Common myeloid progenitor, CD34-positive (primary cell): ENCODE results near the gene CDC42SE2.
A peak's percentile ranks its signal among the peaks of the same experiment; 100 is the strongest.

Experiments used
- CTCF ChIA-PET: fragments of 350-600 bp; sonication (Branson Sonifier 250); formaldehyde crosslinking; loops from one replicate; lab custom pipeline; 2021; ENCODE audit warnings: antibody characterized with exemption; lab: Charles Lee
- POLR2A ChIA-PET: fragments of 350-600 bp; sonication (Branson Sonifier 250); formaldehyde crosslinking; loops from one replicate; lab custom pipeline; 2021; ENCODE audit warnings: antibody characterized with exemption; lab: Charles Lee
- DNase-seq, 3 donors: peaks; one replicate each; pipeline versions ENCODE4 v3.0.0 to v3.0.0-alpha.2; 2013
- H3K27ac ChIP-seq, 2 experiments: 1 replicate in 1 of 2; 2 replicates in 1 of 2; pipeline ENCODE4 v1.7.0; 2013; ENCODE audit warnings: inconsistent platforms in 2 of 2, low read length in 2 of 2, mild to moderate bottlenecking in 2 of 2, low read depth in 1 of 2, moderate library complexity in 1 of 2; ENCODE audit not compliant: severe bottlenecking in 2 of 2, insufficient read depth in 1 of 2, poor library complexity in 1 of 2
- H3K27me3 ChIP-seq, 5 experiments: replicated peaks in 2 of 5; 1 replicate in 3 of 5; 2 replicates in 2 of 5; pipeline versions ENCODE4 v1.6.1 to v1.7.0; 2013; ENCODE audit warnings: low read length in 4 of 5, mild to moderate bottlenecking in 2 of 5, moderate library complexity in 2 of 5, inconsistent platforms in 1 of 5; ENCODE audit not compliant: insufficient read depth in 5 of 5, control insufficient read depth in 4 of 5
- H3K36me3 ChIP-seq, 4 experiments: 1 replicate in 2 of 4; 2 replicates in 2 of 4; pipeline versions ENCODE4 v1.6.1 to v1.7.0; 2013; ENCODE audit warnings: low read length in 3 of 4, control low read depth in 1 of 4, mild to moderate bottlenecking in 1 of 4; ENCODE audit not compliant: control insufficient read depth in 4 of 4, insufficient read depth in 4 of 4
- H3K4me1 ChIP-seq, 4 experiments: 1 replicate in 3 of 4; 2 replicates in 1 of 4; pipeline versions ENCODE4 v1.6.1 to v1.7.1; 2013; ENCODE audit warnings: low read length in 3 of 4, mild to moderate bottlenecking in 3 of 4, control low read depth in 1 of 4, inconsistent platforms in 1 of 4, moderate library complexity in 1 of 4; ENCODE audit not compliant: control insufficient read depth in 4 of 4, insufficient read depth in 4 of 4; ENCODE audit errors: control extremely low read depth in 1 of 4
- H3K4me3 ChIP-seq, 7 experiments: 1 replicate in 4 of 7; 2 replicates in 3 of 7; pipeline versions ENCODE4 v1.5.1 to v1.7.0; 2013; ENCODE audit warnings: mild to moderate bottlenecking in 7 of 7, low read length in 6 of 7, moderate library complexity in 6 of 7, inconsistent platforms in 2 of 7, low read depth in 2 of 7, control low read depth in 1 of 7; ENCODE audit not compliant: insufficient read depth in 4 of 7, control insufficient read depth in 1 of 7; ENCODE audit errors: extremely low read depth in 1 of 7
- H3K9me3 ChIP-seq, 5 experiments: 1 replicate in 4 of 5; 2 replicates in 1 of 5; pipeline versions ENCODE4 v1.6.1 to v1.7.1; 2013; ENCODE audit warnings: low read length in 4 of 5, mild to moderate bottlenecking in 2 of 5, inconsistent platforms in 1 of 5, low read depth in 1 of 5, moderate library complexity in 1 of 5; ENCODE audit not compliant: control insufficient read depth in 4 of 5, insufficient read depth in 2 of 5; ENCODE audit errors: control extremely low read depth in 1 of 5
- WGBS: methylation state at CpG from one replicate; pipeline ENCODE4 v1.1.5; 2013; ENCODE audit not compliant: insufficient coverage; 5-methylcytosine and 5-hydroxymethylcytosine counted together

Gene CDC42SE2

DNA sequence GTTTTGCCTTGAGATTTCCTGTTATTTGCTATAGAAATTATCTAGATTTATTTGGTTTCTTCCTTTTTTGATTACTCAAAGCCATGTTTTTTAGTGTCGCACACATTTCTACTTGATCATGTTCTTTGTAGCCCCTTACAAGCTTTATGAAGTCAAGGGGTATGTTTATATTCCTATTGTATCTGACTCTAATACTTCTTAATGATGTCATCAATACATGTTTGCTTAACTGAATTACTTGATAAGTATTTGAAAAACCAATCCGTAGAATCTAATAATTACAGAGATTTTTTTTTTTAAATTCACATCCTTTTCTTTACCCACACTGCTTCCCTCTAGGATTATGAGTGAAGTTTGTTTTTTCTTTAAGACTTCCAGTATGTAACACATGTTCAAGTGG lies 53.0 kb downstream of the CDC42SE2 start:
- Histone ChIP-seq H3K4me1 (peaks cover 0 to 3% (median 0%) of the 10 kb centered on the region in 4 experiments), H3K27me3 (no peaks in the 10 kb centered on the region), H3K9me3 (peaks cover 0 to 3% (median 0%) of the 10 kb centered on the region in 5 experiments), H3K36me3 (peaks cover 4 to 36% (median 20%) of the 10 kb centered on the region in 4 experiments), H3K27ac (no peak overlapping the region), H3K4me3 (no peak overlapping the region)
- POLR2A ChIA-PET, result interaction anchor here (0.6 kb wide), 1 partner anchor 24 kb away, joined by 3 read pairs; no protein-coding TSS in a partner anchor
- WGBS, result no CpG with 5 or more reads among the region's 2 CpGs
- DNase-seq, result no peak
- CTCF ChIA-PET, result no interaction called here

DNA sequence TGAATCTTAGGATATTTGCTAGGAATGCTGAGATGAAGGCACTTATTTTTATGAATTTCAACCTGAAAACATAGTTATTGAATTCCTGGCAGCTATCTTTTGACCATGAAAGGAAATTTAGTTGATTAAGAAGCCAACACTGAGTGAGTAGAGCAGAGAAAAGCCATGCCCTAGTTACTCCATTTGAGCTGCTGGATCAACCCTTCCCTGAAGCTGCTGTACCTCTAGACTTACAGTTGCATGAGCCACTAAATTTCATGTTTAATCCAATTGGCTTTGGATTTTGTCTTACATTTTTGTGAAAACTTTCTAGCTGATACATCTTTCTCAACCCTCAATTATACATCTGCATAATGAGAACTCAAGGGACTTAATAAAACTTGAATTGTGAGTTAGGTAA lies 54.6 kb downstream of the CDC42SE2 start:
- POLR2A ChIA-PET, result no interaction called here
- CTCF ChIA-PET, result no interaction called here
- Histone ChIP-seq H3K27ac (no peak overlapping the region), H3K4me1 (peaks cover 0 to 8% (median 2%) of the 10 kb centered on the region in 4 experiments), H3K27me3 (no peaks in the 10 kb centered on the region), H3K4me3 (no peak overlapping the region), H3K36me3 (peaks cover 6 to 40% (median 23%) of the 10 kb centered on the region in 4 experiments), H3K9me3 (peaks cover 0 to 3% (median 0%) of the 10 kb centered on the region in 5 experiments)
- DNase-seq, result no peak

DNA sequence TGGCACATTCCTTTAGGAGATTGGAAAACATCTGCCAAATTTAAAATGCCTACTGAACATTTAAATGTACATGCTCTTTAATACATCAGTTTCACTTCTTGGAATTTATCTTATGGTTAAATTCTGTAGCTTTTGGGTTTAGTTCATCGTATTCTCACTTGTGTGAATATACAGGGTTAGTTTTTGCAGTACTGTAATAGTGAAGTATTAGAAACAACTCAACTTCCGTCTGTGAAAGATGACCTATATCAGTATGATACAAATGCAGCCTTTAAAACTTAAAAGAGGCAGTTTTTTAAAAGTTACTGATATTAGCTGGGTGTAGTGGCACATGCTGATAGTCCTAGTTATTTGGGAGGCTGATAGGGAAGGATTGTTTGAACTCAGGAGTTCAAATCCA lies 57.2 kb downstream of the CDC42SE2 start:
- H3K27me3 ChIP-seq, result no peaks in the 10 kb centered on the region
- peaks cover 7 to 38% (median 20%) of the 10 kb centered on the region in 4 experiments for H3K36me3 ChIP-seq
- no CpG with 5 or more reads among the region's 2 CpGs for WGBS
- peaks cover 0 to 7% (median 2%) of the 10 kb centered on the region in 4 experiments for H3K4me1 ChIP-seq
- H3K9me3 ChIP-seq, result peaks cover 0 to 3% (median 0%) of the 10 kb centered on the region in 5 experiments
- no peak overlapping the region for H3K27ac ChIP-seq
- POLR2A ChIA-PET, result interaction anchor here (0.6 kb wide), 1 partner anchor 188 kb away, joined by 3 read pairs; no protein-coding TSS in a partner anchor
- DNase-seq, result no peak
- no peak overlapping the region for H3K4me3 ChIP-seq
- CTCF ChIA-PET, result interaction anchor here (1.0 kb wide), 1 partner anchor 56 kb away, joined by 3 read pairs; no protein-coding TSS in a partner anchor

DNA sequence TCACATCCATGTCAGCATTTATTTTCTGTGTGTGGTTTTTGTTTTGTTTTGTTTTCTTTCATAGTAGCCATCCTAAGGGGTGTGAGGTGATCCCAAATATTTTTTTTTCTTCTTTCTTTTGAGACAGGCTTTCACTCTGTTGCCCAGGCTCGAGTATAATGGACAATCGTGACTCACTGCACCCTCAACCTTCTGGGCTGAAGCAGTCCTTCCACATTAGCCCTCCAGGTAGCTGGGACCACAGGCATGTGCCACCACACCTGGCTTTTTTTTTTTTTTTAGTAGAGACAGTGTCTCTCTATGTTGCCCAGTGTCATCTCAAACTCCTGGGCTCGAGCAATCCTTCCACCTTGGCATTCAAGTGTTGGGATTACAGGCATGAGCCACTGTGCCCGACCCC lies 59.1 kb downstream of the CDC42SE2 start:
- peaks cover 4 to 29% (median 13%) of the 10 kb centered on the region in 4 experiments for H3K36me3 ChIP-seq
- peaks cover 0 to 7% (median 2%) of the 10 kb centered on the region in 4 experiments for H3K4me1 ChIP-seq
- no peak overlapping the region for H3K27ac ChIP-seq
- H3K9me3 ChIP-seq, result peaks cover 0 to 2% (median 0%) of the 10 kb centered on the region in 5 experiments
- ChIA-PET POLR2A (no interaction called here), CTCF (interaction anchor here (1.9 kb wide), 1 partner anchor 19 kb away, joined by 4 read pairs; no protein-coding TSS in a partner anchor)
- no CpG with 5 or more reads among the region's 4 CpGs for WGBS
- no peak overlapping the region for H3K4me3 ChIP-seq
- DNase-seq, result no peak
- no peaks in the 10 kb centered on the region for H3K27me3 ChIP-seq

DNA sequence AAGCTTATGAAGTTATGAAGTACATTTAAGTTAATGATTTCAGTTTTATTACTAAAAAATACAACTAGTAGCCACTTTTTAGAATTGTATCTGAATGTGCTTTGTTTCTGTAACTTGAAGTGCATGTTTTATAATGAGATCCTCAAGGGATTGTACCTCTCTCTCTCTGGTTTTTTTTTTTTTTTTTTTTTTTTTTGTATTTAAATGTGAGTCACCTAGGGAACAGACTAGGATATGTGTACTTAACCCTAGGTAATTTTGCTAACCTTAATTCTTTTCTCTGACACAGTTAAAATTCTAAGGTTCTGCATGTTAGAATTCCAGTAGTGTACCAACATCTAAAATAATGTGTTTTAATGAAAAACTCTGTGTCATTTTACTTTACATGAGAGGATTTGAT lies 59.5 kb downstream of the CDC42SE2 start:
- H3K27ac ChIP-seq, result no peak overlapping the region
- H3K4me3 ChIP-seq, result no peak overlapping the region
- peak in 2 of 3 donors; percentile 31 to 47 for DNase-seq
- peaks cover 0 to 2% (median 0%) of the 10 kb centered on the region in 5 experiments for H3K9me3 ChIP-seq
- peaks cover under 1 to 7% (median 2%) of the 10 kb centered on the region in 4 experiments for H3K4me1 ChIP-seq
- H3K27me3 ChIP-seq, result no peaks in the 10 kb centered on the region
- H3K36me3 ChIP-seq, result peaks cover 6 to 24% (median 11%) of the 10 kb centered on the region in 4 experiments
- POLR2A ChIA-PET, result no interaction called here
- CTCF ChIA-PET, result interaction anchor here (1.9 kb wide), 1 partner anchor 18 kb away, joined by 4 read pairs; no protein-coding TSS in a partner anchor

DNA sequence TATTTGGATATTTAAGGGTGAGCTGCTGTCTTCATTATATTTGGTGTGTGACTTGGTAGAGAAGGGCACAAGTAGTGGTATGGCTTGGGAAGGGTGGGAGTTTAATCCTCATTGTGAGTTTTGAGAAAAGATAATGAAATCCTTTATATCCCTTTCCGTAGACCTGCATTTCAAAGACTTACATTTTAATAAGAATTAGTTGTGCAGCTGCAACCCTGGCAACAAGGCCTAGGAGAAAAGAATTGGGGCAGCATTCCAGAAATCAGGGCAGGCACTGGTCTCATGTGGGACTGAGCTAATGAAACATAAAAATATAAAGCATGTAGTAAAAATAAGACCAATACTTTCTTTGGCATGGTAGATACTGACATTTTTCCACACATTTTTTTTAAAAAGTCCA lies 60.5 kb downstream of the CDC42SE2 start:
- Histone ChIP-seq H3K4me1 (peaks cover 4 to 16% (median 9%) of the 10 kb centered on the region in 4 experiments), H3K36me3 (peaks cover 6 to 16% (median 12%) of the 10 kb centered on the region in 4 experiments), H3K27ac (no peak overlapping the region), H3K4me3 (no peak overlapping the region), H3K27me3 (no peaks in the 10 kb centered on the region), H3K9me3 (peaks cover 0 to 2% (median 0%) of the 10 kb centered on the region in 5 experiments)
- ChIA-PET CTCF (interaction anchor here (0.9 to 1.9 kb wide), 4 partner anchors 9 to 58 kb away, joined by 3 to 8 read pairs (median 4); no protein-coding TSS in a partner anchor), POLR2A (no interaction called here)
- WGBS, result no CpG with 5 or more reads among the region's 1 CpG
- DNase-seq, result no peak

DNA sequence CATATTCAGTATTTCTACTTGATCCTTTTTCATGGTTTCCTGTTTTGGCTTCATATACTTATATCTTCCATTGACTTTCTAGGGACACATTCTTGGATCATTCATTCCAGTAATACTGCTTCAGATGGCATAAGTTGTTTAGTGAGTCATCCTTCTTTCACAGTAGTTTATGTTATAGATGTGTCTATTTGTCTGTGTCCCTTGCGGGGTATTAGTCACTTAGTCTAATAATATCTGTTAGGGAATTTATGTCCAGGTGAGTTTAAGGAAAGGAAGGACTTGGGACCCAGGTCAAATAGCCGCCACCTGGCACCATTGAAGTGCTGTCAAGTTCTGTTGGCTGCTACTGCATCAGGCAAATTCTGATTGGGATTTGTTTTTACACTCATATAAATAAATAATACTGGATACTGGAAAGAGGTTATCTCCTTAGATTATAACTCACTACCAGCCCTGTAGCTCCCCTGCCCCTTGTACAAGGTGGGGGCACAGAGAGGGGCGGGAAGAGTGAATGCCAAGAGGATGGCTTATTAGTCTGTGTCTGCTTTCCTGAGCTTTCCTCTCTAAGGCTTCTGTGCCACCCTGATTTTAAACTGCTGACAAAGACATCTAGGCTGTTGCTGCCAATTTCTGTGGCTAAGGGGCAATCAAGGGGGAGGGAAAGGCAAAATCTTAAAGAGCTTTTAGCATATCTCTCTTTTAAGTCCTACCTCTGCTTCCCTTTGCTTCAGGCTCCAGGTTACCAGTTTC lies 64.9 kb downstream of the CDC42SE2 start:
- ChIA-PET CTCF (interaction anchor here (1.1 to 1.5 kb wide), 3 partner anchors 13 to 22 kb away, joined by 3 to 5 read pairs (median 4); no protein-coding TSS in a partner anchor), POLR2A (no interaction called here)
- Histone ChIP-seq H3K36me3 (peaks cover 0 to 10% (median 6%) of the 10 kb centered on the region in 4 experiments), H3K27ac (peak overlapping the region in 1 of 2 experiments; percentile 59), H3K4me1 (peaks cover 4 to 9% (median 8%) of the 10 kb centered on the region in 4 experiments), H3K9me3 (no peaks in the 10 kb centered on the region), H3K27me3 (no peaks in the 10 kb centered on the region), H3K4me3 (peak overlapping the region in 1 of 7 experiments; percentile 6)
- WGBS, result 82% methylated on average over 2 of the region's 3 CpGs
- peak in 2 of 3 donors; percentile 35 to 52 for DNase-seq
